NCI-H128 (cell line): Measurements from ENCODE around the gene BCL11B.
"Not testable (repeated sequence)": the region's sequence is repeated elsewhere in the genome, so short reads cannot be mapped to it uniquely, and the experiment has no call there.

Experiments used
- DNase-seq: peaks from one replicate; lab custom pipeline; 2025; ENCODE audit not compliant: unreplicated experiment; lab: John Stamatoyannopoulos, UW

BCL11B gene

DNA sequence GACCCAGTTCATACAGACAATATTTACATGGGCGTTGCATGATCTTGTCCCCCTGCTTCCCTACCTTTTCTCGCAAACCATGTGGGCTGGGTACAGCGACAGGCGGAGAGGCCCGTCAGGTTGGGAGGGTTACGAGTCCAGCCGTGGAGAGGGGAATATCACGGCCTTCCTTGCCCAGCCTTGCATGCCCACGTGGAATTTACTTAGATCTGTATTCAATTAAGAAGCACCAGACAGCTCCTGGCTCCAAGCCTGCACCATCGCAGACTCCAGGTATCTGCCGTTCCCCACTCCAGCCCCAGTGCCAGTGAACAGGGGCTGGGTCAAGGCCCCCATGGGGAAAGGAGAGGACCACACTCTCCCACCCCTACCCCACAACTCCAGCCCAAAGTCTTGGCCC is 29.8 kb downstream of the BCL11B start:
- no peak for DNase-seq

DNA sequence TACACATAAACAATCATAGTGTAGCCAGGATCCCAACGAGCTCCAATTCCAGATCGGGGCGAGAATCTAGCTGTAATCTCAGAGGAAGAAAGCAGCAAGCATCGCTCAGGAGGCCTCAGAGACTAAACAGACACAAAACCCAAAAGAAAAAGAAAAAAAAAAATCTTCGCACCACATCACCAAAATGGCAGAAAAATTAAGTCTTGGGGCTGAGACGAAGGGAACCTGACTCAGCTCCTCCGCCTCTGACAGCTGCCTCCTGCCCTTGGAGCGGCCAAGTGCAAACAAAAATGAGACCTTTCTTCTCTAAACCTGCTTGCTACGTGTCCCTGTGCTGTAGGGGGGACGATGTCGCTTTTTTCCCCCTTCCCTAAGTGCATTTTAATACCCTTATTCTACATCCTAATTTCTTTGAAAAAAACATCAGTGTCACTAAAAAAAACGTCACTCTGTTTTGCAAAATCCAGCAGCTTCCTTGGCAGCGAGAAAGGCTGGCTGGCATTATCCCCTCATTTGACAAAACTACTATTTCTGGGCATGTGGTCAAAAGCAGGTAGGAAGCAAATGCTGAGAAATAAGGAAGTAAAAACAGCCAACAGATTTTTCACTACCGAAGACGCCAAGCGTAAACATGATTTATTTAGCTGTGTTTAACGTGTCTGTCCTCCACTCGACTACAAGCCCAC is 30.5 kb downstream of the BCL11B start:
- no peak for DNase-seq

DNA sequence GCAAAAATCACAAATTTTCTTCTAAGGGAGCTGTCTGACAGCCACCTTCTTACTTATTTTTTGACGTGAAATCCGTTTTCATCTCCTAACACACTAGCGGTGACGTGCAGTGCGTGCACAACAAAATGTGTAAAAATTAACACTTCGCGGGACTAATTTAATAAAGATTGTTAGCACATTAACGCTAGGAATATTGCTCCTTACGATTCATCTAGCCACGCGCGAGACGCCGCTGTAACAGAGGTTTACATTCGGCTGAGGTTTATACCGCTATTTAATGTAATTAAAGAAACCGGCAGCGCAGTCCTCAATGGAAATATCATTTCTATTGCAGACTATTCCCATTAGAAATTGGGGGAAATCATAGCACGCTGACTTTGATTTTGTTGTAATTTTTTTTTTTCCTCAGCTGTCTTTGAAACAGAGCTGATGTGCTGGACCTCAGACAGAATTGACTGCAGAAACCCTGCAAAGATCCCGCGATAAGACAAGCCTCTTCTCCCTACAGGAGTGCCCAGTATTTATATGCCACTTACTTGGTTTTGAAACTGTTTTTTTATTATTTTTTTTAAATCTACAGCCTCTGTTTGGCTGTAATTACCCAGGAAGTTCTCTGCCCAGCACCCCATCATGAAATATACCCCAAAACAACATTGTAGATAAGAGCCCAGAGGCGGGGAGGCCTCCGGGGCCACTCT is 31.2 kb downstream of the BCL11B start:
- no peak for DNase-seq

DNA sequence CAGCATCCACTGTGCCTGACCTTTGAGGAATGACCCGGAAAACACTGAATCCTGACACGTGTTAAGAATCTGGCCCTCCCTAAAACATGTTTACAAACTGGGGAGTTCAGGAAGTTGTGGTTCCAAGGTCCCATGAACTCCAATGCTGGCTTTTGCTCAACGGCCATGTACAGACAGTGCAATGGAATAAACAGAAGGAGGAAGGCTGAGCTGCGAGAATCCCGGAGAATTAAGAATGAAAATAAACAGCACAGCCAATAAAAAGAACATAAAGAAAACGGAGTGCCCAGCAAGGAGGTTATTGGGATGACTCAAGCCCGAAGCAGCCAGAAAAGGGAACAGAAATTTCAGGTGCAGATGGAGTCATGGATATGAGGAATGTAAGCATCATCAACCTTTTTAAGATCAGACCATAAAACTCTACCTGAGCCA is 32.3 kb downstream of the BCL11B start:
- no peak for DNase-seq

DNA sequence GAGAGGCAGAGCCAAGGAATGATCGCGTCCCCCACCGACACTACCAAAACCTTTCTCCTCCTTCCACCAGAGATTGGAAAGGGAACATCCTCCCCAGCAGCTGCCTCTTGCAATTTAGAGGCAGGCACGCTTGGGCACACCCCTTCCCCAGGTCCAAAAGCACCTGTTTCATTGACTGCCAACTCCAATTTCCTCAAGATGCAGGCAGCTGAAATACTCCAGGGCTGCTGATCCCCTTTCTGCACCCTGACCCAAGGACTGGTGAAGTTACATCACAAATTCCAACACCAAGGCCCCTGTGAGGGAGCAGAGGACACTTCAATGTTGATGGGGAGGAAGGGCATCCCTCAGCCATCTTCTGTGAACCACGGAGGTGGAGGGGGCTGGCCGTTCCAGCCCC is 33.8 kb downstream of the BCL11B start:
- DNase-seq, result no peak

DNA sequence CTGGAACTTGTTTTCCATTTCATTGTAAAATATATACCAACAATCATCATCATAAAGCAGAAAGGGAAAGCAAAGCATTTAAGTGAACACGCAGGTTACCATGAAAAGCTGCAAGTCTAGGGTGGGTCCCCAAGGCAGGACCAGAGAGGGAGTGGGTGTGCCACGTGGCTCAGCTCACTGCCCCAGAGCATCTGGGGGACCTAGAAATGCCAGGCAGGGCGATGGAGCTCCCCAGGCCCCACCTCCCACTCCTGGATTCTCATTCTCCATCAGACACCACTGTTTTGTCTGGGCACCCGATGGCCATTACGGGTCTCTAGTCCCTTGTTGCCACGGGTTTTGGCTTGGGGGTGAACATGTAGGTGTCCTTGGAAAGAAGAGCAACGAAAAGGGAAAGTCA is 34.7 kb downstream of the BCL11B start:
- DNase-seq, result no peak

DNA sequence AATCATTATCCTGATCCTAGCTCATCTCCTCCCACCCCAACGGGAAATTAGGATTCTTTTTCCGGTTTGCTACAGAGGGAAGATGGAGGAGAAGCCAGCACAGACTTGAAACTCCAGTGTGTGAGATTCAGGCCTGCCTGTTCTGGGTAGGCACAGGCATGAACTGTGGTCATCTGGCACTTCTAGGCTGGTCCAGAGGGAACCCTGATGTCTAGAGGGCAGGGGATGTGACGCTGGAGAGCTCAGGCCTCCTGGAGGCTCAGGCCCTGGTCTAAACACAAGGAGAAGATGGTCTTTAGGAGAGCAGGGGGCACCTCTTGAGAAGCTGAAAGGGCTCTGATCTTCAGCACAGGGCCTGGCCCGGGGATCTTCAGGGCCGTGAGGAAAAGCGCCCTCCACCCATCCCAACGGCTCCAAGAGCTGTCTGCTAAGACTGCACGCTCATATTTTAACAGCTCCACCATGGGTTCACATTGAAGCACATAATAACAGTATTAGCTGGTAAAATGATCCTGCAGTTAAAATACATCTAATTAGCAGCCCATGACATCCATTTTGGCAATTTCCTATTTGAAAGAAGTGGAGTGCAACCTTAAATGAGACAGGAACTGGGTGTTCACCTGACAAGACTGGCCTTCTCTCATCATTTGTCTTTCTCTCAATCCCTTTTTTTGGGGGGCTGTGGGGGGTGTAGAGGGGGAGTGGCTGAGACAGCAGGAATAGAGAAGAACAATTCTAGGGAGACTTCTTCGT is 35.4 kb downstream of the BCL11B start:
- DNase-seq, result no peak

DNA sequence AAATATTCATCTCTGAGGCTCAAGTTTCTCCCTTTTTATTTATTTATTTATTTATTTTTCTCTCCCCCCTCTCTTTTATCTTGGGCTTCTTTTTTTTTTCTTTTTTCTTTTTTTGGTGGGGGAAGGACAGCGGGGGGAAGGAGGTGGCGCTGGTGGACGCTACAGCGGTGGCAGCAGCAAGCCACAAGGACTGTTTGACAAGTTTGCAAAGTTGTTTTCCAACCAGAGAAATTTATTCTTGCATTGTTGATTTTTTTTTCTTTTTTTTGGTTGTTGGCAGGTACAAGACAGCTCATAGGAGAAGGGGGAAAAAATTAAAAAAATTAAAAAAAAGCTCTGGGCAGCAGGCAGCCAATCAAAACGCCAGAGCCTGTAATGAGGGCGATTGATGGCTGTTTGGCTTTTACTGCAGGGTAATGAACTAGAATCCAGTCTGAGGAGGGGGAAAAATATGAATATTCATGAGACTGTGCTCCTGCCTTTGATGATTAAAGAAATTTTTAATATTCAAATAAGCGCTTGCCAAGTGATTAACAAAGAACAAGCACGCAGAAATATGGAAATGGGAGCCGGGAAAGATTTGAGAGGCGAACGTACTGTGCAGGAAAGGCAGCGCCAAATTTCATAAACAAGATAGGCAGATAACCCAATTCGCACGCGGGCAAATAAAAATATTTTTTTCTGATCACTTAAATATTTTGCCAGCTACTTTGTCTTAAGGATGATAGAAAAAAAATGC is 36.2 kb downstream of the BCL11B start:
- DNase-seq, result no peak

DNA sequence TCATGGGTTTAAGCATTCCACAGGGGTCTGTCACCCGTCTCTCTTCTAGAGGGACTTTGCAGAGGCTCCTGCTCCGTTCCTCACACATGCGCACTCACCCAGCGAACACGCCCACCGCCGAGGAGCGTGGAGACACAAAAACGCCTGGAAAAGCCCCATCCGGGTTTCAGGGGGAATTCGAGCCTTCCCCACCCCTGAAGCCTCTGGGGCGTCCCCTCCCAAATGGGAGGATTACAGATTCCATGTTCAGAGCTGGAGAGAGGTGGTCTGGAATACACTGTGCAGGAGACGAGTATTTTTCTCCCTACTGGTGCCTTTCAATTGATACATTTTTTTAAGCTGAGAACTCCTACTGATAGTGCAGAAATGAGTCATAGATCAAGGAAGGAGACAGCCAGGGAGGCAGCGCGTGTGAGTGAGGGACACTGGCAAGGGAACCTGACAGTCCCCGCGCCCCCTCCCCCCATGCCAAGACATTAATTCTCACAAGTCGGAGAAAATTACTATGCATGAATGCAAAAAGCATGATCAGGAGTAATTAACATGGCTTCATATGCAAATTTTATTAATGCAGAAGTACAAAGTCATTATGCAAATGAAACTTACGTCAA is 36.9 kb downstream of the BCL11B start:
- no peak for DNase-seq

DNA sequence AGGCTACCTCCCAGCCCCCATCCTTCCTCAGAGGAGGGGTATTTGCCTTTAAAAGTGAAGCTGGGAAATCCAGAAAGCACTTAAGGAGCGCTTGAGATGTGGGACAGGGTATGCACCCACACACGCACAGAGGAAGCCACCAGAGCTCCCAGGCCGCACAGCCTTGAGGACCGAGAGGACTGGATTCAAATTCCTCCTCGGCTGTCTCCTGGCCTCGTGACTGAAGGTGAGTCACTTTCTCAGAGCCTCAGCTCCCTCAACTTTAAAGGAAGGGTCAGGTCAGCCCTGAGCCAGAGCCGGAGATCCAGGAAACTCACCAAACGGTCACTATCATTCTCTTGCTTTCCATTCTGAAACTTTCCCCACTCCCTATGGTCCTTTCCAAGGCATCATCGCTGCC is 37.6 kb downstream of the BCL11B start:
- DNase-seq, result no peak

DNA sequence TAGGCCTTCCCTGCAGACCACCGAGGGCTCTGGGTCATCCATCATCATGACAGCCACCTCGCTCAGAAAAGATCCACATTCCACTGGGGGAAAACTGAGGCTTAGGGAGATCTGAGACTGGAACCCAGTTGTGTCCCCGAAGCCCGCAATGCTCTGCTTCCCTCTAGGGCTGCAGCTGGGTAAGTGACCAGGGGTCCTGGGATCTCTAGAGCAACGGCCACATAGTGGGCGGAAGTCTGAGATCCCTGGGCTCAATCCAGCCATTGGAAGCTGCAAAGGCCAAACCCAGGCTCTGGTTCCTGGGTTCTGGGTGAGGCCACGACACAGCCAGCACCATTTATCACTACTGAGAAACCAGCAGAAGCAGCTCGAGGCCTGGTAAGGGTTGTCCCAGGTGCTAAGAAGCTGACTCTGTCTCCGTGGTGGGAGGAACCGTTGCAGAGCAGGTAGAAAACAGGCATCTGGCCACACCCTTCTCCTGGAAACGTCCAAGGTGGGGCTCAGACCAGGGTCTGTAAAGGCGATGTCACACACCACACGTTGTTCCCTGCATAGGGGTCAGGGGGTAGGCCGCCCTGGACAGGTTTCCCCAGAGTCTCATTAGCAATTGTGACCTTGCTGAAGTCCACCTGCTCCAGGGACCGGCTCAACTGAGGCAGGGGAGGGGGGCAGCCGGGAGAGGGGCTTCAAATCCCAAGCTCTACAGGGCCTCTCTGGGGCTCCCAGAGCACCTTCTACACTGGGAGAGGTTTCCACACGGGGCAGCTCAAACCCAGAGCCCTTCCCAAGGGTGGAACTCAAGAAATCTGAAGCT is 38.6 kb downstream of the BCL11B start:
- DNase-seq, result no peak

DNA sequence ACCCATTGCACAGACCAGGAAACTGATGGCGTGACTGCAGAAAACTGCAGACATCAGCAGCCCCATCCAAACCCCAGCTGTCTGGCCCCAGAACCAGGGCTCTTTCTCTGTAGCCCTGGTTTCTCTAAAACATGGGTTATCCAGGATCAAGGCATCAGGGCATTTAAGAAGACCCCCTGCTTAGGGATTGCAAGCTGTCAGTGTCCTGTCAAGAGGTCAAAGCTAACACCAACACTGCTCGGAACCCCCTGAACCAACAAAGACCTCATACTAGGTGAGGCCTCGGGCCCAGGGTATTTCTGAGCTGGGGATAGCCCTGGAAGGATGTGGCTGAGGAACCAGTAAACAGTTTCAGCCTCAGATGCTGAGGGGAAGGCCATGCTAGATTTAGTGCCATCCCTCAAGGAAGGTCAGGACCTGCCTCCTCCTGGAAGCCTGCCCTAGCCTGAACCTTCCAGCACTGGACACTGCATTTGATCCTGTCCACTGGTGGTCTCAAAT is 39.2 kb downstream of the BCL11B start:
- no peak for DNase-seq

DNA sequence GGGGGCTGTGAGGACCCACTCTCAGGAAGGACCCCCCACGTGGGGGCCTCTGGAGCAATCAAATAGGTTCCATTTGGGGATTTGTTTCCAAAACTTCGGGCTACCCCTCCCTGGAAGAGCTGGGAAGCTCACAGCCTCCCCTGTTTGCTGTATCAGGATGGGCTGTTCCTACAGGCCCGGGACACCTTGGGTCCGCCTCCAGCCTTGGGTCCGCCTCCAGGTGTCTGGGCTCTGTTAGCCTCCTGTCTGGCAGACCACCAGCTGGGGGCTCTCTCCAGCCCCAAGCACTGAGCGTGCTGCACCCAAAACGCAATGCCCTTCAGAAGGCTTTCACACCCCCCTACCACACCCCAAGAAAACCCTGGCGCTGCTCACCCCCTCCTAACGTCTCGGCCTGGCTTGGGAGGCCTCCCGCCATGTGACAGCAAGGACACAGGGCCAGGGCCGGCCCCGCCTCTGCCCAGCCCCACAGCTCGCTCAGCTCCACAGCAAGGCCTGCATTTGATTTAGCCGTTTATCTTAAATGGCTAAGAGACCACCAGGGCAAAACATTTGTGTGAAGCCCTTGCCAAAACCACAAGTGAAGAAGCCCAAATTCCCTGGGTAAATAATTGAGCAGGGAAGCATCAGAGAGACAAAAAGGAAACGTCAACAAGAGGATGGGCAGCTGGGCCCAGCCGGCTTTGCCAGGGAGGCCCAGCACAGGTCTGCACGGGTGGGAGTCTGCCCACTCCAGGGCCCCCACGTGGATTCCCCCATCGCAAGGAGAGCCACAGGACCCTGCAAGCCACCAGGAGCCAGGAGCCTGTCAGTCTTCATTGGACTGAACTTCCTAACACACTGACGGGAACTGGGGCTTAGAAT is 39.9 kb downstream of the BCL11B start:
- DNase-seq, result no peak

DNA sequence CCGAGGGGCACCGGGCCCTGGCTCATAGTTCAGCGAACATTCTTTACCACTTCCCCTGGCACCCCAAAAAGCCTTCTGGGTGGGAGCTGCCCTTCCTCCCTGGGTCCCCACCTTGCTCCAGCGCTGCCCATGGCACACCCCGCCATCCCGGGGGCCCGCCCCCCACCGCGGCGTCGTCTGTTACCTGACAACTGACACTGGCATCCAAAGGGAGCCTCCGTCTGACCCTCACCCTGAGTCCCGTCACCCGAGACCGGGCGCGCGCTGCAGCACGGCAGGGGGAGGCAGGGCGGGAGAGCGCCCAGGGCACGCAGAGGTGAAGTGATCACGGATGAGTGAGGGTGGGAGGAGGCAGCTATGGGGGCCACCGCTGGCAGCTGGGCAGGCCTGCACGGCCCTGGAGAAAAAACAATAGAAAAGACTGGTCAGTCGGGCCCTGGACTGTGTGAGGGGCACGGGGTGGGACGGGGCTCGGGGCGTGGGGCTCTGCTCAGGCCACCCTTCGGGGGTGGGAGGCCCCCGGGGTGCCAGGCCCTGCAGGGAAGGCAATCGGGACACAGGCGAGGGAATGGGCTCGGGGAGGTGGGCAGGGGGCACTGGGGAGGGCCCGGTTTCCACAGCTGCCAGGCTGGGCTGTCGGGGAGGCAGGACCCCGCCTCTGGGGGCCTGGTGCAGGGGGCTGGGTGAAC is 40.7 kb downstream of the BCL11B start:
- no peak for DNase-seq

DNA sequence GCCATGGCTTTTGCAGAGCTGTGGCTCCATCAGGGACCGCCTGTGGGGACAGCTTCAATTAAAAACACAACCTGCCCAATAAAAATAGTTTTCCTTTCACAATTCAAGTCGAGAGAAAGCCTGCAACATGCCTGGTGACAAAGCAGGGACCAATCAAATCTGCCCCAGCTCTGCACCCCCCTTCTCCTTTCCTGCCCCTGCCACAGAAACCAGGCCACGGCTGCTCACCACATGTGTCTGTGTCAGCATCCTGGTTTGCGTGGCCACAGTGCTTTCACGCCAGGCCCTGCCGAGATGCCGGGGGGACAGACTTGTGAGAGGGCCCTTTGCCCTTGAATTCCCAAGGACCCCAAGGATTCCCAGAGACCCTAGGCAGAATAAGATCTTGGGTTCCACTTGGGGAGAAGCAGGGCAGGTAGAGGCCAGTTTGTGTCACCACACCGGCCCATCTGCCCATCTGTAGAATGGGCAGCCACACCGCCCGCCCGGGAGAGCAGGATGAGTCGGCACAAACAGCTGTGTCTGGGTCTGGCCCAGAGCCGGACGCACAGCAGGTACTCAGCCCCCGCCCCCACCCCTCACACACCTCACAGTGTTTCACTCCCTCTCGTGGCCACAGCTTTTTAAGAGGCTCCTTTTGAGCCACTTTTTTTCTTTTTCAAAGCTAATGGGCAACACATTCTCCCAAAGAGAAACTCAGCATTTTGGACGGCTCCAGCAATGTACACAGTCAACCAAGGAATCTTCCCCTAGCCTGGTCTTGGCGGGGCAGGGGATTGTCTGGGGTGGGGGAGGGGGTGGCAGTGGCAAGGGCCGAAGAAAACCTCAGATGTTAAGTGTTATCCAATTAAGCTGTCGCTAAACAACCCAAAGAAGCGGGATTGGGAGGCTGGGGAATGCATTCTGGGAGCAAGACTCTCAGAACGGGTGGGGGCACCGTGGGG is 41.5 kb downstream of the BCL11B start:
- no peak for DNase-seq

DNA sequence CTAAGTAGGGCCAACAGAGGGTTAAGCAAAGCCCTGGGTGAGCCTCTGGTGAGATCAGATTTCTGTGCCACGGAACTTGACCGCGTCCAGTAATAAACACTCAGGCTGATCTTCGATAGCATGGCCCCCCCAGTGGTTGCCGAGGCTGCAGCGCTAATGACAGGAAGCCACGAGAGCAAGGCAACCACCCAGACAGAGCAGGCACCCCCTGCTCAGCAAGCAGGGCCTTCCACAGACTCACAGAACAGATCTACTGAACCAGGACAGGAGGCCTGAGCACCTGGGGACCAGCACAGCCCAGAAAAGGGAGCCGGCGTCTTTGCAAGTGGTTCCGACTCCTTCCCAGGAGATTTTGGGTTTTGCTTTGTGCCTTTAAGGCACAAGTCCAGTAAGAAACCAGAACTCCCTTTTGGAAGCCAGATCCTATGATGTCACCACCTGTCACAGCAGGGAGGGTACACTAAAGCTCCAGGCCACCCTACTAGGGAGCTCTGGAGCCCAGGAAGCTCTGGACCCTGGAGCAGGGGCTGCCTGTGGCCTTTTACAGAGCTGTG is 42.3 kb downstream of the BCL11B start:
- DNase-seq, result no peak

DNA sequence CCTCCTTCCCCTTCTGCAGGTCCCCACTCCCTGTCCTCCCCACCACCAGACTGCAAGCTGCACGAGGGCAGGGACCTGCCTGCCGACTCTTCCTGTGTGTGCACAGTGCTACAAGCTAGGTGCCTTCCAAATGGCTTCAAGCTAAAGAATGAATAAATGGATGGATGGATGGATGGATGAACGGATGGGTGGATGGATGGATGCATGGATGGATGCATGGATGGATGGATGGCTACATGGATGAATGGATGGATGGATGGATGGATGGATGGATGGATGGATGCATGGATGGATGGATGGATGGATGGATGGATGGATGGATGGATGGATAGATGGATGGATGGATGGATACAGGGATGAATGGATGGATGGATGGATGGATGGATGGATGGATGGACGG is 43.2 kb downstream of the BCL11B start:
- not testable (repeated sequence) for DNase-seq
